Kidney epithelial cell (primary cell): Measurements from ENCODE around the gene MAX. TPM values are rescaled to one million over a fixed set of nuclear protein-coding genes. Genes with fewer than 3 reads are reported as not detected.

Source experiments
- DNase-seq: peaks from one replicate; pipeline ENCODE4 v3.0.0-alpha.2; 2010; ENCODE audit warnings: low read depth
- H3K27me3 ChIP-seq: 2 replicates; pipeline ENCODE4 v1.6.0; 2011; ENCODE audit warnings: low read length; ENCODE audit not compliant: control insufficient read depth, insufficient read depth
- H3K36me3 ChIP-seq: 2 replicates; pipeline ENCODE4 v1.5.1; 2011; ENCODE audit warnings: low read length; ENCODE audit not compliant: control insufficient read depth, insufficient read depth
- H3K4me3 ChIP-seq: 2 replicates; pipeline ENCODE4 v1.5.1; 2011; ENCODE audit warnings: low read depth, mild to moderate bottlenecking, control low read depth, low read length
- total RNA-seq: library from RNA; depleted of rRNA; stranded (reverse); fragments of >200 nt; gene quantifications from 2 replicates; pipeline ENCODE4 v1.2.3, GENCODE V29; 2015
- TF ChIP-seq, protein P1 (sequence below): IDR thresholded peaks from 2 replicates; pipeline ENCODE4 v1.5.1; 2011; ENCODE audit warnings: mild to moderate bottlenecking, moderate library complexity, low read length, control low read depth, inconsistent platforms; ENCODE audit not compliant: insufficient read depth, poor library complexity, severe bottlenecking

The MAX gene
- total RNA-seq, 1 donor from 2014 or later = 59.5 TPM

DNA sequence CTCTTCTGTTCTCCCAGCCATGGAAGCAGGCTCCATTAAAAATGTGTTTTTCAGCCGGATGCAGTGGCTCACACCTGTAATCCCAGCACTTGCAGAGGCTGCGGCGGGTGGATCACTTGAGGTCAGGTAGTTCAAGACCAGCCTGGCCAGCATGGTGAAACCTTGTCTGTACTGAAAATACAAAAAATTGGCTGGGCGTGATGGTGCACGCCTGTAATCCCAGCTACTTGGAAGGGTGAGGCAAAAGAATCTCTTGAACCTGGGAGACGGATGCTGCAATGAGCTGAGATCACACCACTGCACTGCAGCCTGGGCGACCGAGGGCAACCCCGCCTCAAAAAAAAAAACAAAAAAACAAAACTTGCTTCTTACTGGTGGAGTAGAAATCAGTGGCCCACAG, 75.8 kb downstream of the MAX start:
- Histone ChIP-seq H3K4me3 (no peak overlapping the region), H3K36me3 (no peaks in the 10 kb centered on the region)

GRCh38 chr14:65025818-65026217, 76.5 kb downstream of the MAX start:
- Histone ChIP-seq H3K36me3 (no peaks in the 10 kb centered on the region), H3K27me3 (no peaks in the 10 kb centered on the region), H3K4me3 (no peak overlapping the region)
- no peak for DNase-seq
- TF ChIP-seq, protein P1, sequence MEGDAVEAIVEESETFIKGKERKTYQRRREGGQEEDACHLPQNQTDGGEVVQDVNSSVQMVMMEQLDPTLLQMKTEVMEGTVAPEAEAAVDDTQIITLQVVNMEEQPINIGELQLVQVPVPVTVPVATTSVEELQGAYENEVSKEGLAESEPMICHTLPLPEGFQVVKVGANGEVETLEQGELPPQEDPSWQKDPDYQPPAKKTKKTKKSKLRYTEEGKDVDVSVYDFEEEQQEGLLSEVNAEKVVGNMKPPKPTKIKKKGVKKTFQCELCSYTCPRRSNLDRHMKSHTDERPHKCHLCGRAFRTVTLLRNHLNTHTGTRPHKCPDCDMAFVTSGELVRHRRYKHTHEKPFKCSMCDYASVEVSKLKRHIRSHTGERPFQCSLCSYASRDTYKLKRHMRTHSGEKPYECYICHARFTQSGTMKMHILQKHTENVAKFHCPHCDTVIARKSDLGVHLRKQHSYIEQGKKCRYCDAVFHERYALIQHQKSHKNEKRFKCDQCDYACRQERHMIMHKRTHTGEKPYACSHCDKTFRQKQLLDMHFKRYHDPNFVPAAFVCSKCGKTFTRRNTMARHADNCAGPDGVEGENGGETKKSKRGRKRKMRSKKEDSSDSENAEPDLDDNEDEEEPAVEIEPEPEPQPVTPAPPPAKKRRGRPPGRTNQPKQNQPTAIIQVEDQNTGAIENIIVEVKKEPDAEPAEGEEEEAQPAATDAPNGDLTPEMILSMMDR = no peak

More for the DNA sequence above, 75.8 kb downstream of the MAX start:
- no peak for DNase-seq
- no peaks in the 10 kb centered on the region for H3K27me3 ChIP-seq
- TF ChIP-seq, protein P1 = no peak

Other genes with a start within 250 kb of the MAX start
- gene SPTB, start 222.6 kb downstream of the MAX start, total RNA-seq = 0.21 and 0.54 TPM in 2 replicates
- 35.3 and 56.8 TPM in 2 replicates for gene CHURC1, start 188.1 kb downstream of the MAX start, total RNA-seq
- gene GPX2, start 159.8 kb downstream of the MAX start, total RNA-seq = not detected in 2 replicates
- gene RAB15, start 130.2 kb downstream of the MAX start, total RNA-seq = 18.2 and 21.9 TPM in 2 replicates
- gene FNTB, start 115.6 kb downstream of the MAX start, total RNA-seq = 18.0 and 18.3 TPM in 2 replicates